GM19468 (cell line): Measurements from ENCODE around the gene CLCN5.

Experiments
- ATAC-seq: cut with Tn5 transposase; IDR thresholded peaks from one replicate; pipeline ENCODE4 v1.9.1; 2021; ENCODE audit warnings: mild to moderate bottlenecking, moderate library complexity, moderate number of reproducible peaks; ENCODE audit not compliant: unreplicated experiment; ENCODE audit errors: extremely low read depth

The CLCN5 gene

GRCh38 chrX:49922291-49923241 is at the start of gene CLCN5:
TSS of gene CLCN5 (plus strand) at chrX:49922596. CDS start at chrX:49925299, 2,703 bp downstream.
- ATAC-seq: peak; percentile 88

- no peak for ATAC-seq
Observed at GRCh38 chrX:49876750-49877149, 45.6 kb upstream of the CLCN5 start.

GRCh38 chrX:49877397-49878101 is 44.8 kb upstream of the CLCN5 start:
- ATAC-seq: no peak

GRCh38 chrX:49878128-49878833 is 44.1 kb upstream of the CLCN5 start:
- ATAC-seq: no peak

GRCh38 chrX:49878834-49879655 is 43.4 kb upstream of the CLCN5 start, which contains the start of gene USP27X:
TSS of gene USP27X (plus strand) at chrX:49879484. CDS start at chrX:49880308, 824 bp downstream.
- ATAC-seq: peak; percentile 90

- ATAC-seq: no peak
Observed at GRCh38 chrX:49879656-49880277, 42.6 kb upstream of the CLCN5 start.

- no peak for ATAC-seq
Observed at GRCh38 chrX:49880668-49881067, 41.7 kb upstream of the CLCN5 start.

- no peak for ATAC-seq
Observed at GRCh38 chrX:49884290-49884862, 38.0 kb upstream of the CLCN5 start.

GRCh38 chrX:49892542-49892941 is 29.9 kb upstream of the CLCN5 start:
- ATAC-seq: no peak

- no peak for ATAC-seq
Observed at GRCh38 chrX:49896951-49897350, 25.4 kb upstream of the CLCN5 start.

GRCh38 chrX:49901048-49901447 is 21.3 kb upstream of the CLCN5 start:
- ATAC-seq: no peak

- no peak for ATAC-seq
Observed at GRCh38 chrX:49910344-49910743, 12.1 kb upstream of the CLCN5 start.

GRCh38 chrX:49912086-49912485 is 10.3 kb upstream of the CLCN5 start:
- no peak for ATAC-seq

- ATAC-seq: no peak
Observed at GRCh38 chrX:49912861-49913260, 9.5 kb upstream of the CLCN5 start.

GRCh38 chrX:49915361-49916222 is 6.8 kb upstream of the CLCN5 start:
- ATAC-seq: no peak

GRCh38 chrX:49919617-49920016 is 2.8 kb upstream of the CLCN5 start:
- ATAC-seq: no peak

- ATAC-seq: no peak
Observed at GRCh38 chrX:49921109-49921508, 1.3 kb upstream of the CLCN5 start.

GRCh38 chrX:49925176-49925575 is 2.8 kb downstream of the CLCN5 start:
- no peak for ATAC-seq
